ENCODE data around the gene SNED1. TPM values are rescaled to one million over a fixed set of nuclear protein-coding genes. Genes with fewer than 3 reads are reported as not detected.

The SNED1 gene
- total and polyA plus RNA-seq, 2 experiments from 2014 or later = 6.1 to 29.4 TPM

DNA sequence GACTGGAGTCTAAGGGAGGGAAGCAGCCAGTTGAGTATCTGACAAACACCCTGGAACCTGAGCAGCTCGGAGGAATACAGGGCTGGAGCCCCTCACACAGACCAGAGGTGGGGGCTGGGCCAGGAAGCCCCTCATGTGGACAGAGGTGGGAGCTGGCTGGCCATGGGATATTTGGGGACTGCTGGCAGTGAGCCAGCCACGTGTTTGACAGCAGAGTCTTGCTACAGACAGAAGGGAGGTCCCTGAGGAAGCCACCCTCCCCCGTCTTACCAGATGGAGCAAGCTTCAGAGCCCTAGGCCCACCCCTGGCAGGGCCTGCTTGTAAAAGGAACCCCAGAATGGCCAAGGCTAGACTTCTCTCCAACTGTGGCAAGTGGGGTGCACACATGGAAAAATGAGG lies 107.2 kb downstream of the SNED1 start:
- no peak for DNase-seq
- WGBS, 2 experiments (ENCODE audit: low coverage in 1 of 2, low lambda C conversion rate in 2 of 2, missing lambda C conversion rate in 2 of 2) = 32 to 34% methylated on average over 3 of the region's 3 CpGs
- peaks cover 11% of the 10 kb centered on the region for H3K4me1 ChIP-seq (ENCODE audit: insufficient read depth)
- TF ChIP-seq EZH2phosphoT487 (IDR thresholded peaks at IDR 0.05; ENCODE audit: insufficient read depth, low read depth) = no peak
- TF ChIP-seq EZH2 (IDR thresholded peaks at IDR 0.05; ENCODE audit: insufficient read depth, poor library complexity, severe bottlenecking) = no peak
- peaks cover 26% of the 10 kb centered on the region for H3K79me2 ChIP-seq (ENCODE audit: insufficient read depth)
- H3K4me3 ChIP-seq = no peak overlapping the region
- 0 out of 2 replicates have a peak, but pooled peaks cover 4% of the 10 kb centered on the region for H3F3A ChIP-seq (ENCODE audit: insufficient read depth)
- no peaks in the 10 kb centered on the region for H3K9me2 ChIP-seq (ENCODE audit: insufficient read depth)
- H3K27ac ChIP-seq = no peak overlapping the region
- no peaks in the 10 kb centered on the region for H3K9me3 ChIP-seq (ENCODE audit: low read depth)
- no peak overlapping the region for H3K4me2 ChIP-seq (ENCODE audit: unreplicated experiment)
- no peaks in the 10 kb centered on the region for H3K36me3 ChIP-seq (ENCODE audit: low read depth)
- in situ Hi-C loops (cut with MboI) = no loop called here
- H3K27me3 ChIP-seq (replicated peaks; ENCODE audit: insufficient read depth) = no peaks in the 10 kb centered on the region
- H4K20me1 ChIP-seq (ENCODE audit: insufficient read depth) = no peaks in the 10 kb centered on the region
- H2AFZ ChIP-seq = no peak overlapping the region
- H3K9ac ChIP-seq = no peak overlapping the region

- no peak overlapping the region for H3K9ac ChIP-seq
These were observed 108.8 kb downstream of the SNED1 start for GRCh38 chr2:241107031-241107783.

DNA sequence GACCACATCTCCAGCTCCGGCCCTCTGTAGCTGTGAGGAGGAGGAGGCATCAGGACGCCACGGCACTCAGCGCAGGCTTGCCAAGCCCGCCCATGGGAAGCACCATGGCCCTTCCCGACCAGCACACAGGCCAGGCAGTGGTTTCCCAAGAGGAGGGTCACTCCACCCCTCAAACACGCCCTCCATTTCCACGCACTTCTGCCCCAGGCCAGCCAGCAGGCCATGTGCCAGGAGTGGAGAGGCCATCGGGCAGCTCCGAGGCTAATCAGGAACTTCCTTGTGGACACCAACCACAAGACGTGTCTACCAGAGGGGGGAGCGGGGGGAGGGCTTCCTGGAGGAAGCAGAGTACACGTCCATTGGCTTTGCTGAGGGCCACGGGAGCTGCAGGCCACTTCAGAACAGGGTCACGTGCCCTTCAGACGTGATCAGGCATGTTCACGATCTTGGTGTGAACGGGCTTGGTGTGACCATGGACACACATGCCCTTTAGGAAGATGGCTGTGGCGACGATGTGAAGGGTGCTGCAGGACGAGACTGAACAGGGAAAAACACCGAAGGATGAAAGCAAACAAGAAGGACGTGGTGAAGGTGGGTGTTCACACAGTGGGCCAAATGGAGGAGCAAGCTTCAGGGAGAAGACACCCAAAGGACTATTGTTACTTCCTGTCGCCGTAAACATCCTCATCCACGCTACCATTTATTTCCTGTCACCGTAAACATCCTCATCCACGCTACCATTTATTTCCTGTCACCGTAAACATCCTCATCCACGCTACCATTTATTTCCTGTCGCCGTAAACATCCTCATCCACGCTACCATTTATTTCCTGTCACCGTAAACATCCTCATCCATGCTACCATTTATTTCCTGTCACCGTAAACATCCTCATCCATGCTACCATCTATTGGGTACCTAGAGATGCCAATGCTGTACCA lies 110.1 kb downstream of the SNED1 start:
- H3F3A ChIP-seq (ENCODE audit: insufficient read depth) = no peaks in the 10 kb centered on the region
- no peak overlapping the region for H3K4me3 ChIP-seq
- H3K27me3 ChIP-seq (replicated peaks; ENCODE audit: insufficient read depth) = no peaks in the 10 kb centered on the region
- DNase-seq = no peak
- H3K4me2 ChIP-seq (ENCODE audit: unreplicated experiment) = no peak overlapping the region
- no peaks in the 10 kb centered on the region for H4K20me1 ChIP-seq (ENCODE audit: insufficient read depth)
- H3K4me1 ChIP-seq (ENCODE audit: insufficient read depth) = no peaks in the 10 kb centered on the region
- TF ChIP-seq EZH2 (IDR thresholded peaks at IDR 0.05; ENCODE audit: insufficient read depth, poor library complexity, severe bottlenecking) = no peak
- TF ChIP-seq EZH2phosphoT487 (IDR thresholded peaks at IDR 0.05; ENCODE audit: insufficient read depth, low read depth) = no peak
- H3K9me3 ChIP-seq (ENCODE audit: low read depth) = no peaks in the 10 kb centered on the region
- WGBS, 2 experiments (ENCODE audit: low coverage in 1 of 2, low lambda C conversion rate in 2 of 2, missing lambda C conversion rate in 2 of 2) = 88 to 89% methylated on average over 35 of the region's 35 CpGs
- H3K27ac ChIP-seq = no peak overlapping the region
- H2AFZ ChIP-seq = no peak overlapping the region
- no peaks in the 10 kb centered on the region for H3K36me3 ChIP-seq (ENCODE audit: low read depth)
- in situ Hi-C loops (cut with MboI) = no loop called here
- no peak overlapping the region for H3K9ac ChIP-seq
- no peaks in the 10 kb centered on the region for H3K79me2 ChIP-seq (ENCODE audit: insufficient read depth)
- no peaks in the 10 kb centered on the region for H3K9me2 ChIP-seq (ENCODE audit: insufficient read depth)

More at GRCh38 chr2:241107031-241107783, 108.8 kb downstream of the SNED1 start:
- in situ Hi-C loops (cut with MboI) = no loop called here
- Histone ChIP-seq H3K4me3 (no peak overlapping the region), H3K27me3 (replicated peaks; ENCODE audit: insufficient read depth) (no peaks in the 10 kb centered on the region), H3F3A (ENCODE audit: insufficient read depth) (0 out of 2 replicates have a peak, but pooled peaks cover 4% of the 10 kb centered on the region), H3K9me2 (ENCODE audit: insufficient read depth) (no peaks in the 10 kb centered on the region), H3K9me3 (ENCODE audit: low read depth) (no peaks in the 10 kb centered on the region), H4K20me1 (ENCODE audit: insufficient read depth) (no peaks in the 10 kb centered on the region), H3K4me2 (ENCODE audit: unreplicated experiment) (no peak overlapping the region), H3K4me1 (ENCODE audit: insufficient read depth) (peaks cover 6% of the 10 kb centered on the region; the same call in 1 of the 2 replicates), H3K36me3 (ENCODE audit: low read depth) (no peaks in the 10 kb centered on the region), H2AFZ (no peak overlapping the region), H3K27ac (no peak overlapping the region), H3K79me2 (ENCODE audit: insufficient read depth) (peaks cover 12% of the 10 kb centered on the region)
- TF ChIP-seq EZH2phosphoT487 (IDR thresholded peaks at IDR 0.05; ENCODE audit: insufficient read depth, low read depth) (no peak), EZH2 (IDR thresholded peaks at IDR 0.05; ENCODE audit: insufficient read depth, poor library complexity, severe bottlenecking) (no peak)
- WGBS, 2 experiments (ENCODE audit: low coverage in 1 of 2, low lambda C conversion rate in 2 of 2, missing lambda C conversion rate in 2 of 2) = 76 to 78% methylated on average over 9 of the region's 9 CpGs
- no peak for DNase-seq

DNA sequence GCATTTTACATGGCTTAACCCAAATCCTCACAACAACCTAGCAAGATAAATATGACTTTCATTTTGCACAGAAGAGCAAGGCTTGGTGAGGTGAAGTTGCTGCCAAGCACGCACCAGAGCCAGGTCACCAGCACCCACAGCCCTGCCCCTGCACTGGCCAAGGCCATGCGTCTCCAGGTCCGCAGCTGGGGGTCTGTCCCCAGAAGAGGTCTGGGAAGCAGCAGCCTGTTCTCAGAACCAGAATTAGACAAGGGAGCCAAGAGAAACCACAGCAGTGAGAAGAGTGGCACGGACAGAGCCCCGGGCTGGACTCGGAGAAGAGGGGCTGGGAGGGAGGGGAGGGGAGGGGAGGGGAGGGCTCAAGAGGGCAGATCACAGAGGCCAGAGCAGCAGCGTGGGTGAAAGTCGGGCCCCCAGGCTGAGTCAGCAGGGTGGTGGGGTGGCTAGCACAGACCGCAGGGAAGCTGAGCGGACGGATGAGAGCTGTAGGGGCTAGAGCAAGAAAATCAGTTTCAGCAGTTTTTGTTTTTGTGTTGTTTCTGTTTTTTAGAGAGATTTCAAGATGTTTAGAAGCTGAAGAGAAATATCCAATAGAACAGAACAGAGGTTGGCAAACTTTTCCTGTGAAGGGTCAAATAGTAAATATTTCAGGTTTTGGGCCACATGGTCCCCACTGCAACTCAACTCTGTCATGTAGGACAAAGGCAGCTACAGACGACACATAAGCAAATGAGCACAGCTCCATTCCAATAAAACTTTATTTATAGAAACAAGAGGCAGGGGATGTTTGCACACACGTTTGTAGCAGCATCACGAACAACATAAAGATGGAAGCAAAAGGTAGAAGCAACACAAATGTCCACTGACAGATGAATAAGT lies 111.0 kb downstream of the SNED1 start:
- DNase-seq = no peak
- Histone ChIP-seq H3K27ac (no peak overlapping the region), H3K4me2 (ENCODE audit: unreplicated experiment) (no peak overlapping the region), H3F3A (ENCODE audit: insufficient read depth) (no peaks in the 10 kb centered on the region), H3K9me3 (ENCODE audit: low read depth) (no peaks in the 10 kb centered on the region), H2AFZ (no peak overlapping the region), H3K36me3 (ENCODE audit: low read depth) (no peaks in the 10 kb centered on the region), H3K27me3 (replicated peaks; ENCODE audit: insufficient read depth) (no peaks in the 10 kb centered on the region), H4K20me1 (ENCODE audit: insufficient read depth) (no peaks in the 10 kb centered on the region), H3K9me2 (ENCODE audit: insufficient read depth) (no peaks in the 10 kb centered on the region), H3K79me2 (ENCODE audit: insufficient read depth) (no peaks in the 10 kb centered on the region), H3K9ac (no peak overlapping the region), H3K4me3 (no peak overlapping the region), H3K4me1 (ENCODE audit: insufficient read depth) (no peaks in the 10 kb centered on the region)
- no peak for TF ChIP-seq EZH2phosphoT487 (IDR thresholded peaks at IDR 0.05; ENCODE audit: insufficient read depth, low read depth)
- no peak for TF ChIP-seq EZH2 (IDR thresholded peaks at IDR 0.05; ENCODE audit: insufficient read depth, poor library complexity, severe bottlenecking)
- in situ Hi-C loops (cut with MboI) = no loop called here
- WGBS, 2 experiments (ENCODE audit: low coverage in 1 of 2, low lambda C conversion rate in 2 of 2, missing lambda C conversion rate in 2 of 2) = 94 to 97% methylated on average over 9 to 14 of the region's 14 CpGs

Measured in GM23248 (cell line).